ENCODE data around the gene PDE3A.

DNA sequence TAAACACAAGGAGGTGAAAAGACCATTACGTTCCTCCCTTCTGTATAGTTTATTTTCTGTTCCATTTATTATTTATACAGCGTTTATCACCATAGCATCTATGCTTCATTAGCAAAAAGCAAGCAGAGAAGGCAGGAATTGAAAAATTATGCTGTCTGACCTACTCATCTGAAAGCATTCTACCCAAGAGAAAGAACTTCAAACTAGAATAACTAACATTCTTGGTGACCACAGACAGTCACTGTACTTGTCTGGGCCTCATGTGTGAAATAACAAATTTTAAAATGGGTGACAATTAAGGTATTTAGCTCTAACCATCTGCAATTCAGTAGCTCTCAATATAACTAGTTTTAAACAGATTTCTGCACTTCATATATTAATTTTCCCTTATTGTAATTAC is 29.3 kb upstream of the PDE3A start:
- TF ChIP-seq, protein P1, sequence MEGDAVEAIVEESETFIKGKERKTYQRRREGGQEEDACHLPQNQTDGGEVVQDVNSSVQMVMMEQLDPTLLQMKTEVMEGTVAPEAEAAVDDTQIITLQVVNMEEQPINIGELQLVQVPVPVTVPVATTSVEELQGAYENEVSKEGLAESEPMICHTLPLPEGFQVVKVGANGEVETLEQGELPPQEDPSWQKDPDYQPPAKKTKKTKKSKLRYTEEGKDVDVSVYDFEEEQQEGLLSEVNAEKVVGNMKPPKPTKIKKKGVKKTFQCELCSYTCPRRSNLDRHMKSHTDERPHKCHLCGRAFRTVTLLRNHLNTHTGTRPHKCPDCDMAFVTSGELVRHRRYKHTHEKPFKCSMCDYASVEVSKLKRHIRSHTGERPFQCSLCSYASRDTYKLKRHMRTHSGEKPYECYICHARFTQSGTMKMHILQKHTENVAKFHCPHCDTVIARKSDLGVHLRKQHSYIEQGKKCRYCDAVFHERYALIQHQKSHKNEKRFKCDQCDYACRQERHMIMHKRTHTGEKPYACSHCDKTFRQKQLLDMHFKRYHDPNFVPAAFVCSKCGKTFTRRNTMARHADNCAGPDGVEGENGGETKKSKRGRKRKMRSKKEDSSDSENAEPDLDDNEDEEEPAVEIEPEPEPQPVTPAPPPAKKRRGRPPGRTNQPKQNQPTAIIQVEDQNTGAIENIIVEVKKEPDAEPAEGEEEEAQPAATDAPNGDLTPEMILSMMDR (conservative IDR thresholded peaks at IDR 0.05; ENCODE audit: low read length): no peak
- no peak for TF ChIP-seq EZH2phosphoT487 (IDR thresholded peaks at IDR 0.05; ENCODE audit: borderline replicate concordance)

Measured in Loucy (cell line).